DMS153 (cell line): Measurements from ENCODE around the gene TMEM164.
A peak's percentile ranks its signal among the peaks of the same experiment; 100 is the strongest.

Experiments used
- DNase-seq: peaks from one replicate; lab custom pipeline; 2025; lab: John Stamatoyannopoulos, UW

The TMEM164 gene

GRCh38 chrX:110037178-110037577 lies 34.3 kb downstream of the TMEM164 start:
- DNase-seq = no peak

DNA sequence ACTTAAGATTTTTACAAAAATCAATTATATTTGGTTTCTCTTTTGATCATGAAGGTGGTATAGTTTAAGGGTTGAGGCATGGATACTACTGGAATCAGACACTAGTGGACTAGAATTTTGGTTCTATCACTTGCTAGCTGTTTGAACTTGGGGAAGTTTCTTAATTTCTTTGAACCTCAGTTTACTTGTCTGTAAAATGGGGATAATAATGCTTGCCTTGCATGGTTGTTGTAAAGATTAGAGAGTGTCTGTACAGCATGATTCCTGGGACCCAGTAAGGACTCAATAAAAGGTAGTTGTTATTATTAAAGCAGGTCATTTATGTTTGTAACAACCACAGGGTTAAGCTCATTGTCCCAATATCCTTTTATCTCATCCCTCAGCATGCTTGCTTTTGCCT lies 36.0 kb downstream of the TMEM164 start:
- no peak for DNase-seq

GRCh38 chrX:110041980-110042379 lies 39.1 kb downstream of the TMEM164 start:
- DNase-seq = no peak

GRCh38 chrX:110042496-110042895 lies 39.6 kb downstream of the TMEM164 start:
- DNase-seq = no peak

GRCh38 chrX:110043506-110043905 lies 40.6 kb downstream of the TMEM164 start:
- DNase-seq = no peak

DNA sequence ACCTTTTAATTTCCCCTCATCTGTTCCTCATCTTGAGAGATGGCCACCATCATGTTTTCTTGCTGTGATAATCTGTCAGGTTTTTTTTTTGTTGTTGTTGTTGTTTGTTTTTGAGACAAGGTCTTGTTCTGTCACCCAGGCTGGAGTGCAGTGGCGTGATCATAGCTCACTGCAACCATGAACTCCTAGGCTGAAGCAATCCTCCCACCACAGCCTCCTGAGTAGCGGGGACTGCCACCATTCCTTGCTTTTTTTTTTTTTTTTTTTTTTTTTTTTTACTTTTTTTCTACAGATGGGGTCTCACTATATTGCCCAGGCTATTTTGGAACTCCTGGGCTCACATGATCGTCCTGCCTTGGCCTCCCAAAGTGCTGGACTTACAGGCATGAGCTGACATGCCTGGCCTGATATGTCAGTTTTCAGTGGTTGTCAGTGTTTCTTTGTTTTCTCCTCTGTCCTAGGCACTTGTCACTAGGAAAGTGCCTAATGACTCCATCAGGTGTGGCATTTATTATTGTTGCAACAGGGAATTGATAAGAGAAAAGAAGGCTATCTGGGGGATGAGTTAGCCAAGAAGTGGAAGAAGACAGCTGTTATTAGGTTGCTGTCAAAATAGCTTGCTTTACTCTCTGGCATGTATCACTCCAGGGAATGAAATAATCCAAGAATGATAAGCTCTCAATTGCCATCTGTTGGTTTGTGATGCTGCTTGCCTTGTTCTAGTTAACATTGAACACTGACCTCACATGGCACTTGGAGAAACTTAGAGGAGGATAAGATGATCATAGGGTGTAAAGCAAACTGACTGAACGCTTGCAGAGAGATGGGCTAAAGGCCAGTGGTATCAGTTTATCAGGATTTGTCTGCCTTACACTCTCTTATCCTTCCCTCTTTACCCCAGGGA lies 41.7 kb downstream of the TMEM164 start:
- DNase-seq = no peak

DNA sequence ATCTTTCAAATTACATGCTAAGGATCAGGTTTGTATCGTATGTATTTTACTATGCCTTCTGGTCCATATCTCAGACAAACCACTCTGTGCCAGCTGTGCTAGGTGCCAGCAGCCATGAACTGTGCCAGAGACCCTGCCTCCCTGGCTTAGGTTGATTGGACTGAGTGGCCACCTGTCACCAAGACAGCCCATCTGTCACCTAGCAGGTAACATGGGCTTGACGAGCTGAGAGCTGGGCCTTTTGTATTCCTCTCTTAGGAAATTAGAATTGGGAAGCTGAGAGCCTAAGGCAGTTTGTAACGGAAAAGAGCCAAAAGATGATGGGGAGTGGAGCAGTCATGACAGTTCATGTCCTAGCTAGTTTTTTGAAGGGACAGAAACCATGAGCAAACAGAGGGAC lies 42.5 kb downstream of the TMEM164 start:
- no peak for DNase-seq

- peak; percentile 50 for DNase-seq
Observed at GRCh38 chrX:110046001-110046400, 43.1 kb downstream of the TMEM164 start.

DNA sequence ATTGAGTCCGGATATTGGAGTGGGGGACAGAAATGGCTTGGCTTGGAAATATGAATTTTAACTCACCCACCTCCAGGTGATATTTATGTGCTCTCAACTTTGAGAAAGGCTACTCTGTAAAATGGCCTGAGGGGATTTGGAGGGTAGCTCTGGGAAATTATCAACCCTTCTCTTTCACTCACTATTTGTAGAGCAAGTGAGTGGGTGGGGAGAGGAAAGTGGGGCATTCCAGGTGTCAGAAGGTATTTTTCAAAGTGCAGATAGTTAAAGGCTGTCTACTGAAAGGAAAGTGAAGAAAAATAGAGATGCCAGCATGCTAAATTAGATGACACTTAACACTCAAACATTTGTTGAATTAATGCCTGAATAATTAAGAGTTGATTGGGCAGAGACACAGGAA lies 44.1 kb downstream of the TMEM164 start:
- DNase-seq = no peak

- no peak for DNase-seq
Observed at GRCh38 chrX:110049096-110049495, 46.2 kb downstream of the TMEM164 start.

DNA sequence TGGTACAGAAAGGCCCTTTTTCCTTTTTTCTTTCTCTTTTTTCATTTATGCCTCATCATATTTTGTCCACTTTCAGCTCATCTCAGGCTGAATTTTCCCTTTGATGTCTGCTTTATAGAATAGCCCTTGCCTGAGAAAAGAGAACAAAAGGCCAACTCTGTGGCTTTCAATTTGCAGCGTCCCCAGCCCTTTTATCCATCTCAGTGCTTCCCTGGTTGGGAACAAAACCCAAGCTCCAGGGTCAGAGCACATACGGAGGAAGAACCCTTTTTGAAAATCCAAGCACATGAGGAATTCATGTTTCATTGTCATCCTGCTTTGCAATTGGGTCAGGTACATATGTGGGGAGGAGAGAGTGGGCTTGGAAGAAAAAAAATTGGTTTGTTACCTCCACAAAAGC lies 47.5 kb downstream of the TMEM164 start:
- no peak for DNase-seq

- DNase-seq = no peak
Observed at GRCh38 chrX:110050901-110051300, 48.0 kb downstream of the TMEM164 start.

DNA sequence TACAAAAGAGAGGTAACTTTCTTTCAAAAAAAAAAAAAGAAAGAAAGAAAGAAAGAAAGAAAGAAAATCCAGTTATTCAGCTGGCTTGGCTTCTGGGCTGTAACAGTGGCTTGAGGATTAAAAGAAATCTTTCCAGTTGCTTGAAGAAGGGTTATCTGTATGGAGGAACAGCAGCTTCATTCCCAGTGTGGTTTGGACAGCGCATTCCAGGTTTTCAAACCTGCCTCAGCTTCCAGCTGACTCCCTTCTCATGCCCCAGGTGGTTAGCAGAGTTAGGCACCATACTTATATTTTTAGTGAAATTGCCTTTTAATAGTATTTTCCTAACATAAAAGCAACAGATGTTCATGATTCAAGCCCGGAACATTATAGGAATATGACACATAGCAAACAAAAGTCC lies 48.6 kb downstream of the TMEM164 start:
- no peak for DNase-seq

DNA sequence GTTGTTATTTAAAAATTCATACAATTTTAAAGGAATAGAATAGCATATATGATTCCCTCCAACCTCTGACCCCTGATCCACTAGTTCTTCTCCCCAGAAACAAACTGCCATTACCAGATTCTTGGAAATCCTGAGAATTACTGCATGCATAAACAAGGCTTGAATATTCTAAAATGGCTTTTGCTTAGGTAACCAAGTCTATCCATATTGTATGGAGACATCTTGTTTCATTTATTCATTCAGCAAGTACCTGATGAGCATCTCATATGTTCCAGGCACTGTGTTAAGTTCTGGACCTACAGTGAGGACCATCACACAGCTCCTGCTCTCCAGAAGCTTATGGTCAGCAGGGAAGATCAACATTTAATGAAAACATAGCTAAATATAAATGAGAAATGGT lies 49.4 kb downstream of the TMEM164 start:
- DNase-seq = no peak

DNA sequence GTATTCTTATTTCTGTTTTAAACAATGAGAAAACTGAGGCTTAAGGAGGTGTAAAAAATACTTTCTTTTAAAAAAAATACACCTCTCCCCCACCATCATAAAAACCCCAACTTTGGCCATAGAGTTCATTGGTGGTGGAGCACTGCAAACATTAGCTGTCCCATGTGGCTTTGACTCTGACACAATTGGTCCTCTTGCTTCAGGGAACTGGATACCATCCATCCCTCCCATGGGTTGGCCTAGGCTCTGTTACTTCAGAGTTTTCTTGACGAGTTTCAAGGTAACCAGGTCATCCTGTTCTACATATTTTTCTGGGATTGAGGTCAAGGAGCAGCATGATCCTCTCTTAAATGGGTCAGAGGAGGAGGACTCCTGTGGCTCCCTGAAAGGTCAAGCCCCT lies 50.5 kb downstream of the TMEM164 start:
- DNase-seq = no peak

DNA sequence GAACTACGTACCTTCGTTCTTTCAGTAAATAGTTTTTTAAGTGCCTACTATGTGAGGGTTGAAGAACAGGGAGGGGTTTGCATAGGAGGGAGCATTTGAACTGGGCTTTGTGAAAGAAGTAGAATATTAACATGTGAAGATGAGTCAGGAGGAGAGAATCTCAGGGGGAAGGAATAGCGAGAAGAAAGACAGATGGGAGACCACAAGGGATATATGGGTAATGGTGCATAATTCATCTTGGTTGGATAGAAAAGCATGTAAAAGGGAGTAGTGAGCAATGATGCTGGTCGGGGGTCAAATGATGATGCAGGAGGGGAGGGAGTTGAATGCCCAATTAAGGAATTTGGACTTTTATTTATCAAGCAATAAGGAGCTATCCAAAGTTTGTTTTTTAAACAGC lies 52.7 kb downstream of the TMEM164 start:
- DNase-seq = no peak

DNA sequence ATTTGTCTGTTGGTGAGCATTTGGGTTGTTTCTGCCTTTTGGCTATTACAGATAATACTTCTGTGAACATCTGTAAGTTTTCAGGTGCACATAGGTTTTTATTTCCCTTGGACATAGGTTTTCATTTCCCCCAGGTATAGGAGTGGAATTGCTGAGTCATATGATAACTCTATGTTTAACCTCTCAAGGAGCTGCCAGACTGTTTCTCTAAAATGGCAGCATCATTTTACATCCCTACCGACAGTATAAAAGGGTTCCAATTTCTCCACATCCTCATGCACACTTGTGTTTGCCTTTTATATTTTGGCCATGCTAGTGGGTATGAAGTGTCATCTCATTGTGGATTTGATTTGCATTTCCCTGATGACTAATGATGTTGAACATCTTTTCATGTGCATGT lies 53.5 kb downstream of the TMEM164 start:
- DNase-seq = peak; percentile 27

DNA sequence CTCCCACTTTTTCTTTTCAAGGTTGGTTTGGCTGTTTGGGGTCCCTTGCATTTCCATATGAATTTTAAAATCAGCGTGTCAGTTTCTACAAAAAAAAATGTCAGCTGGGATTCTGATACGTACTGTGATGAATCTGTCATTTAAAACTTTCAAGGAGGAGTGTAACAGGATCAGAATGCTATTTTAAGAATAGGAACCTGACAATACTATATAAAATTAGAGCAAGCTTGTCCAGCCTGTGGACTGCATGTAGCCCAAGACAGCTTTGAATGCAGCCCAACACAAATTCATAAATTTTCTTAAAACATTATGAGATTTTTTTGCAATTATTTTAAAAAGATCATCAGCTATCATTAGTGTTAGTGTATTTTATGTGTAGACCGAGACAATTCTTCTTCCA lies 56.5 kb downstream of the TMEM164 start:
- DNase-seq = no peak

DNA sequence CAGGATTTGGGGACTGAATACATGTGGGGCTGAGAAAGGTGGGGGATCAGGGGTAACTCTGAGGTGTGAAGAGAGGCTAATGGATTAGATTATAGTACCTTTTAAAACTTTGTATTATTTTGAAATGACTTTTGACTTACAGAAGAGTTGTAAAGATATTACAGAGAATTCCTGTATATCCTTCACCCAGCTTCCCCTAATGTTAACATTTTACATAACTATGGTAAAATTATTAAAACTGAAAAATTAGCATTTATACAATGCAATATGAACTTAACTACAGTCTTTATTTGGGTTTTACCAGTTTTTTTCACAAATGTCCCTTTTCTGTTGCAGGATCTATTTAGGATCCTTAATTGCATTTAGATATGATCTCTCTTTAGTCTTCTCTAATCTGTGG lies 57.4 kb downstream of the TMEM164 start:
- DNase-seq = no peak

GRCh38 chrX:110060846-110061537 lies 58.1 kb downstream of the TMEM164 start:
- no peak for DNase-seq

DNA sequence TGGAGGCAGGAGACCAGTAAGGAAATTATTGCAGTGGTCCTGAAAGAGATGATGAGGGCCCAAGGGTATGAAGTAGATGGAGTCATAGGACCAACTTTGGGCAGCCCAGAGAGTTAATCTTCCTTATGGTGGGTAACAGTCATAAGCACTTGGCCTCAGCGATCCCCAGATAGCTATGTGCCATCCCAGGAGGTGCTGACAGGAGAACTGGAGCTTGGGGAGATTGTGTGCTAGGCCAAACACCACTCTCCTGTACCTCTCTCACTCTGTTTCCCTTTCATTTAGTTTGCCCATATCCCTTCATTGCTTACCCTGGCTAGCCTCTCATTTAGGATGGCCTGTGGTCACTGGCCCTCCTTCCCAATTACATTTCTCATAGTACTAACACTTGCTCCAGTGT lies 60.0 kb downstream of the TMEM164 start:
- no peak for DNase-seq

DNA sequence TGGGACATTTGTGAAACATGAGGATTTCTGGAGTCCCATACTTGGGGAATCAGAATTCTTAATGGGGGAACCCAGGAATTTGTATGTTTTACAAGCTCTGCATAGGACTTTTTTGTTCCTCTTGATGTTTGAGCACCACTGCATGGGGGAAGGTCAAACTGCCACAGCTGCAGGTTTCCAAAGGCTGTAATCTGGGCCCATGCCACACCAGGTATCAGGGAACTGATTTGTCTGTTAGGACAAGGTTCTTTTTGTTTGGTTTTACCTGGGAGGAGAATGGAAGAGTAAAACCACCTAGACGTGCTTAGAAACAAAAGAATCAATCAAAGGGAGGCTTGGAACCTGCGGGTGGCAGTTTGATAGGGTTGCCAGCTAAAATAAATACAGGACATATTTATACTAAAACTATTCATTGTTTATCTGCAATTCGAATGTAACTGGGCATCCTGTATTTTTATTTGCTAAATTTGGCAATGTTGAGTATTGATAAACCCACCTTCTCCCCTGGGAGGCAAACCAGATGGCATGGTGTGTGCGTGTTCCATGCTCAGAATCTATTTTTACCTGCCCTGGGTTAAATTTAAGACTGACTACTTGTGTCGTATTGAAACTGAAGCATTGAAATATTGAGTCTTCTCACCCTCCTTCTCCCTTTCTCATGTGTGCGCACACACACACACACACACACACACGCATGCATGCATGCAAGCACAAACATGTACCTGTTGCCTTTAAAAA lies 63.7 kb downstream of the TMEM164 start:
- peak; percentile 24 for DNase-seq

GRCh38 chrX:110070970-110071369 lies 68.1 kb downstream of the TMEM164 start:
- DNase-seq = no peak
